Stomach (tissue), 4 donors: ENCODE measurements around the gene RYR1.

ENCODE experiments used
- CTCF ChIP-seq, 7 experiments: fragments of 450-650 bp in 4 of 7; fragments of 200-600 bp in 3 of 7; sonication (generic) in 3 of 7; IDR thresholded peaks; one replicate each; pipeline ENCODE4 v1.5.1; 2016 to 2019; ENCODE audit warnings: antibody characterized with exemption in 7 of 7, control low read depth in 2 of 7, mild to moderate bottlenecking in 1 of 7
- POLR2AphosphoS5 ChIP-seq, 3 donors: sonication (generic); formaldehyde crosslinking; IDR thresholded peaks; one replicate each; pipeline ENCODE4 v1.6.1; 2016; ENCODE audit warnings: antibody characterized with exemption in 3 of 3

GRCh38 chr19:38524994-38525634 lies 91.6 kb downstream of the RYR1 start:
- no peak for TF ChIP-seq CTCF (IDR thresholded peaks at IDR 0.05)
- TF ChIP-seq POLR2AphosphoS5 (IDR thresholded peaks at IDR 0.05): no peak
